H1 (cell line): Measurements from ENCODE around the gene ETV7. TPM values are rescaled to one million over a fixed set of nuclear protein-coding genes. Genes with fewer than 3 reads are reported as not detected.

Experiments
- EP300 ChIP-seq, 2 experiments: IDR thresholded peaks; 1 replicate in 1 of 2; 2 replicates in 1 of 2; pipeline ENCODE4 v1.6.1; 2011 to 2012; ENCODE audit warnings: low read depth in 2 of 2, low read length in 2 of 2, mild to moderate bottlenecking in 2 of 2, borderline replicate concordance in 1 of 2, inconsistent platforms in 1 of 2, moderate library complexity in 1 of 2
- KDM4A ChIP-seq: IDR thresholded peaks from one replicate; pipeline ENCODE4 v1.7.1; 2012; ENCODE audit warnings: low read depth, mild to moderate bottlenecking, moderate library complexity, low read length, inconsistent platforms; ENCODE audit not compliant: severe bottlenecking
- RXRA ChIP-seq: IDR thresholded peaks from 2 replicates; pipeline ENCODE4 v1.6.1; 2011; ENCODE audit warnings: low read depth, mild to moderate bottlenecking, low read length, moderate library complexity; ENCODE audit not compliant: insufficient read depth
- polyA plus RNA-seq, 7 experiments: library from polyadenylated mRNA; depleted of rRNA in 3 of 7; stranded (reverse) in 5 of 7; unstranded in 2 of 7; fragments of >200 nt in 5 of 7; fragments of 200-250 nt in 2 of 7; gene quantifications; 1 replicate in 5 of 7; 2 replicates in 1 of 7; 4 replicates in 1 of 7; pipeline versions ENCODE4 v1.2.1 to v1.2.3, GENCODE V29; 2011 to 2013; ENCODE audit warnings: missing spikeins in 2 of 7, mixed read lengths in 2 of 7
- total RNA-seq: library from RNA; stranded (reverse); fragmentation: NEBNext Ultra II Directional; extraction: Animal tissue kit (Norgen Biotek cat#: 25700); gene quantifications from 2 replicates; pipeline ENCODE4 v1.2.1, GENCODE V29; 2021

Gene ETV7
- total and polyA plus RNA-seq, 2 of the 8 experiments (the other 6 are each of a cell fraction or from before 2014, with no cell fraction given) = 0.54 to 2.4 TPM

GRCh38 chr6:36436466-36436865 lies 49.0 kb upstream of the ETV7 start (continued):
- no peak for TF ChIP-seq RXRA
- TF ChIP-seq EP300 (IDR thresholded peaks at IDR 0.05; ENCODE audit: borderline replicate concordance in 1 of 2, low read depth in 2 of 2, low read length in 2 of 2) = no peak
- TF ChIP-seq KDM4A = no peak
